Kidney capillary endothelial cell (primary cell): ENCODE measurements around the gene PI16.
"Not testable (repeated sequence)": the region's sequence is repeated elsewhere in the genome, so short reads cannot be mapped to it uniquely, and the experiment has no call there.

Experiments
- DNase-seq: peaks from one replicate; pipeline ENCODE4 v3.0.0-alpha.2; 2018; ENCODE audit warnings: low spot score

Gene PI16

DNA sequence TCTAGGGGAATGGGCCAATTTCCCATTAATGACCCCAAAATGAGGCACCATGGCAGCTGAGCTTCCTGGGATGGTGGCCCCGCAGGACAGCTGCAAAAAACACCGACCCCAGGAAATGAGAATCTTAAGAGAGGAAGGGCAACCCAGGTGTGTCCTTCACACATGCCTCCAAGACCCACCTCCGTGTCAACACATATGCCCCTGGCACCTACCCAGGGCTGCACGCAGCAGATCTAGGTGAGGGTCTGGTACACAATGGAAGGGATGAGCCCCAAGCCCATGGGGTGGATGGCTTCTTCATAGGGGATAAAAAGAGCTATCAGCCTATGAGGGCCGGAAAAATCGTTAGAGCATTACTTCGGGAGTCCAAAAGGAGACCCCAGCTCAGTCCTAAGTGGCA is 22.0 kb downstream of the PI16 start:
- no peak for DNase-seq

GRCh38 chr6:36976931-36977330 is 22.4 kb downstream of the PI16 start:
- DNase-seq = no peak

DNA sequence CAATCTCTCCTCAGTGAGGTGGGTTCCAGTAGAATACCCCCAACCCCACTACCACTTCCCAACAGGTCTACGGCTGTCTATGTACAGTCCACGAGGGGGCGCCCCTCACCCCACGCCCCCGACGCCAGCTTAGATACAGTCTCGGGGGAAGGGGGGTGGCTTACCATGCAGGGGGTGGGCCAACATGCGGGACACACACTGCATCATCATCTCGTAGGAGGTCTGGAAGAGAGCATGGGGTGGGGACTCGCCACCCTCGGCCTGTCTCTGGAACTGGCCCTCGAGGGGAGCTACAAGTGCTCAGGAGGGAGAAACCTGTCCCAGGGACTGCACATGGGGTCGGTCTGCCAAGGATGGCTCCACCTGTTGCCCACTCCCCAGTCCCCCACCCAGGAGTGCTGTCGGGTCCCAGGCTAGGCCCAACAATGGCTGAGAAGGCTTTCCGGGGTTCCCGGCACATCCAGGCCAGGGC is 23.0 kb downstream of the PI16 start:
- DNase-seq = no peak

- DNase-seq = no peak
These were observed 24.1 kb downstream of the PI16 start for GRCh38 chr6:36978421-36979346.

DNA sequence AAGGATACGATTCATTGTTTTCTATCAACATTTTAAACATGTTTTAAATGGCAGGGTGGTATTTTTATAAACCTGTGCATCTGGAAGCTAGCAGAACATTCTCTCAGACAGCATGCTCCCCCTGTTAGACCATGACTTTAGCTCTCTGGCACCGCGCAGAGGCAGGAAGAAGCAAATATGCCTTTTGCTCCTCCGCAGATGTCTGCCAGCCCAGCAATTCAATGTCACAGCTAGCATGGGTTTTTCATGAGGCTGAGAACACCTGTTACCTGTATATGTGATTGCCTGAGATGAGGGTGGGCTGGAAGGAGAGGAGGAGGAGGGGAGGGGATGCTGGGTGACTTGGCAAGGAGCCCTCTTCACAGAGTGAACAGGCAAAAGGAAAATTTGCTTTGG is 24.8 kb downstream of the PI16 start:
- DNase-seq = peak; percentile 42

GRCh38 chr6:36980129-36980528 is 25.6 kb downstream of the PI16 start:
- no peak for DNase-seq

- DNase-seq = no peak
These were observed 26.5 kb downstream of the PI16 start for GRCh38 chr6:36980876-36981619.

DNA sequence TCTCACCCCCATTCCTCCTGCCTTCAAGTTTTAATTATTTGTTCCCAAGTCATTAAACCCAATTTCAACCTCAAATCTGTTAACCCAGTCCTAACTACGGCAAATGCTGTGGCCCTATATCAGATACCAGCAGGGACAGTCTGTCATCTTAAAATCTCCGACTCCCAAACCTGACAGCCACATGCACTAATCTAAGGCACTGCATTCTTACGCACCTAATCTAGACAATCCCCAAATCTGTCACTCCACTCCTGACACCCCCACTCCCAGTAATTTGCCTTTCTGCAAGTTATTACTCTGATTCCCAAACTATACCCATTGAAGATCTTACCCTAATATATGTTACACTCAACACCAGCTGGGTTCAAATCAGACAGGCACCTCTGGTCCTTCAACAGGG is 29.0 kb downstream of the PI16 start:
- DNase-seq = no peak

DNA sequence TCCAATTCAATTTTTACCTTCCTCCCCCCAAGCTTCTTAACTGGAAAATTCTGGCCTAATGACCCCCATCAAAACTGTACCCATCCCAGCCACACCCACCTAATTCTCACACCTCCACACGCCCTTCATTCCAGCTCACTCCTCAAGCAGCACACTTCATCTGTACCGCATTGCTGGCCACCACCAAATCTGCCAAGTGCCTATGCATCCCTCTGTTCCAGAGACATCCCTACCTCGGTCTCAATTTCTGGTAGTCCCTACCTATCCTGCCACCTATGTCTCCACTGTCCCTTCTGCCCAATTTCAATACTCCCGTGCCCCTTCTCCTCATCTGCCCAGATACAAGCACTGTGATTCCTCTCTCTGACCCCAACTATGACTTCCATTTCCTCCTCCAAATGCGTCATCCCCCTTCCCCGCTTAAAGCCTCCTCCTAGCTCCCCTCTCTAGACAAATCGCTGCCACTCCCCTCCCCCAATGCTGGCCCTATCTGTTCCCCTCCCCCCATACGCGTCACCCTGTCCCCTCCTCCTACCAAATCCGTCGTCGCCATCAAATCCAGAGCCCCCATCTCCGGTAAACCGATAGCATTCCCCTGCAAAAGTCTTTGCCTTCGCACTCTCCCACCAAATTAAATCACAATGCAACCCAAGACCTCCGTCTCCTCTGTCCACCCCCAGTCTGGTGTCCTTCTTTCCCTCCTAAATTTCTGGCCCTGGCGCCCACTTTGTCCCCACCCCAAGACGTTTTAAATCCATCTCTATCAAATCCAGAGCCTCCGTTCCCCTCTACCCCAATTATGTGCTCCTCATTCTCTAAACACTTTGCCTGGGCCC is 30.3 kb downstream of the PI16 start:
- DNase-seq = peak; percentile 85

DNA sequence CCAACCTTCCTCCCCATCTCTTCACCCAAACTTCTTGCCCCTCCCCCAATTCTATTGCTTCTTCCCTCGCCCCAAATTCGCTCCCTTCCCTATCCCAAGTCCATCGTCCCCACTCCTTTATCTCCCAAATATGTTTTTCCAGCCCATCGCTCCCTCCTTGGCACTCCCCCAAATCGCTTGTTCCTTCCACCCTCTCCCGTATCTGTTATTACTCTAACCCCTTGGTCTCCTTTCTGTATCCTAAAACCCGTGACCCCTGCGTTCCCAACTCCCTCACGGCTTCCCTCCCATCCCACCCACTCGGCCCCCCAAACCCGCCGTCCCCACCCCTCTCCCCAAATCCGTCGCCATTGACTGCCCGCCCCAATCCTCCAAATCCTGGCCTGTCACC is 30.9 kb downstream of the PI16 start:
- no peak for DNase-seq

- peak; percentile 90 for DNase-seq
These were observed 31.5 kb downstream of the PI16 start, which contains the start of gene MTCH1 for GRCh38 chr6:36985808-36986703. MTCH1 (minus strand) TSS chr6:36986196; CDS start chr6:36986173, 23 bp downstream.

DNA sequence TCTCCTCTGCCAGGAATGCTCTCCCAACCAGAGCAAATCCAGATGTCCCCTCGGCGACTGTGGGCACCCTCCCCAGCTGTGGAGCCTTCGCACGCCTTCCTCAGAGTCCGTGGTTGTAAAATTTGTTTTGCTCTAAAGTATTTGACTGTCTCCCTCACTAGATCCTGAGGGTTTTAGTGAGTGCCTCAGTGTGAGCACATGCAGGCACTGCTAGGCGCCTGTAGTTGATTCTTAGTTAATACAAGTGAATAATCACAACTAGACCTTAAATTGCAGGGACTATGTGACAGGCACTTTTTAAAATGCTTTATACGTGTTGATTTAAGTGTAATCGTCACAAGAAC is 32.1 kb downstream of the PI16 start:
- DNase-seq = no peak

GRCh38 chr6:36989264-36989663 is 34.7 kb downstream of the PI16 start:
- no peak for DNase-seq

- DNase-seq = not testable (repeated sequence)
These were observed 35.9 kb downstream of the PI16 start for GRCh38 chr6:36990401-36990800.

DNA sequence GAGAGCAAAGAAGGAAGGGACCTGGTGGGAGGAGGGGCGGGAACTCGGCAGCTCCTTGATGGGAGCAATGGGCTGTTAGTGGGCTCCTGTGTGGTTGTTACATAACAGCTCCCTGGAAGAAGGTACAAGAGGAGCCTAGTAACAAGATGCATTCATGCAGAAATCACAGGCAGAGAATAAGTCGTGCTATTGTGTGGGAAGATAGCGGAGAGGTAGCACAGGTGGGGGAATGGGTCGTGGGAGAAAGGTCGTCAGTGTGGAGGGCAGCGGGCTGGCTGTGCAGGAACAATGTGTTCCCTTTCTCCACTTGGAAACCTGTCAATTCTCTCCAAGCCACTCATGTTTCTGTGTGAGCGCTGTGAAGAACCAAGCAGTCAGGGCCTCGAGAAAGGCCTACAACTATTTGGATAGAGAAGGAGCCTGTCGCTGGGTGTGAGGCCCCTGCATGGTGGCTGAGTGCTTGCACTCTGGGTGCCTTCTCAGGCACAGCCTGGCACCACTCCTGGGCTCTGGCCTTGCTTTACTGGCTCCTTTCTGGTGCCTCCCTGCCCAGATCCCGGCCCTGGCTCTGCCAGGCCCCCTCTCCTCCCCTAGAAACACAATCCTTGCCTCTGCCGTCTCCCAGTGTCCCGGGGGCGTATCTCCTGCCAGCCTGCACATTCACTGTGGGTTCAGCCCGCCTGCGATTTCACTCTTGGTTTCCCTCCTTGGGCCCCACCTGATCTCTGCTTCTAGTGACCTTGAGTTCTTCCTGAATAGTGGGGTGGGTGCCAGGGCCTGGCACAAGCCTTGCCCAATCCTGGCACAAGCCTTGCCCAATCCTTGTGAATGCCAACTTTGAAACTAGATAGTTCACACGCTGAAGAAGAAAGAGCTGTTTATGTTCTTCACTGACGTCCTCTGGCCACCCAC is 43.5 kb downstream of the PI16 start:
- no peak for DNase-seq

DNA sequence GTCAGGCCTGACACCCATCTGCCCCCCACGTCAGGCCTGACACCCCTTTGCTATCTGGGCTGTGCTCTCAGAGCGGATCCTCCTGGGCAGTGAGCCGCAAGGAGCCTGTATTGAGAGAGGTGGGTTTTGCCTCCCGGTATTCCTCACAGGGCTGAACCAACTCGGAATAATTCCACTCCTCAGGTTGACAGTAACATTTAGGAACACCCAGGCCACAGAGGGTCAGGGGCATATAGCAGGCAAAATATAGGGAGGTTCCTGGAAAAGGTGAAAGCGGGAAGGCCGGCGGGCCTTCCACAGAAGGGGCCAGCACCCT is 44.1 kb downstream of the PI16 start:
- no peak for DNase-seq

DNA sequence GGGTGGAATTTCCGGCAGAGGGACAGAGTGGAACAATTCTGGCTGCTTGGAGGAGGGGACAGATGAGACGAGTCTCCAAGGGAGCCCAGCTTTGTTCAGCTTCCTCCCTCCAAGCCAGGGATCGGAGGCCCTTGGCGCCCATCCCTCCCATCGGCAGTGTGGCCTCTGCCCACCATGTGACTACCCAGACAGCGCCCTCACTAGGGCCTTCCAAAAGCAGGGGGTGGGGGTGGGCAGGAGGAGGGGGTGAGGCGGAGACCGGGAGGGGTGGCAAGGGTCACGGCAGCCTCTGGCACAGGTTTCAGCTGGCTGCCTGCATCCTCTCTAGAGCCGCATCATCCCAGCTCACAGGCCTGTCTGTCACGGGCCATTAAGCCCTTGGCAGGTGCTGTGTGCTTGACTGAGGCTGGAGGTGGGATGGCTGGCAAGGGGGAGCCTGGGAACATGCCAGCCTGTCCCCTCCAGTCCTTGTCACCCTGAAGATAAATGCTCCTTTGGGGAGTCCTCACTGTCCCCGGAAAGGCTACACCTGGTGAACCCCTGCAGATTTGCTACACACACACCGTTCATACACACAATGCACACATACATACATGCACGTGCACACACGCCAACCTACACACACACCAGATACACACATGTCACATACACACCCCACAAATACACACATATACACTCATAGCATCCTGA is 44.7 kb downstream of the PI16 start:
- no peak for DNase-seq

GRCh38 chr6:36999751-37000125 is 45.2 kb downstream of the PI16 start:
- DNase-seq = no peak

- DNase-seq = no peak
These were observed 49.8 kb downstream of the PI16 start for GRCh38 chr6:37004044-37004980.
